Epidermal melanocyte (primary cell): Measurements from ENCODE around the gene ARID5B.

ENCODE experiments used
- DNase-seq: peaks from one replicate; pipeline ENCODE4 v3.0.0; 2011; ENCODE audit warnings: low spot score; ENCODE audit not compliant: insufficient read length

The ARID5B gene

DNA sequence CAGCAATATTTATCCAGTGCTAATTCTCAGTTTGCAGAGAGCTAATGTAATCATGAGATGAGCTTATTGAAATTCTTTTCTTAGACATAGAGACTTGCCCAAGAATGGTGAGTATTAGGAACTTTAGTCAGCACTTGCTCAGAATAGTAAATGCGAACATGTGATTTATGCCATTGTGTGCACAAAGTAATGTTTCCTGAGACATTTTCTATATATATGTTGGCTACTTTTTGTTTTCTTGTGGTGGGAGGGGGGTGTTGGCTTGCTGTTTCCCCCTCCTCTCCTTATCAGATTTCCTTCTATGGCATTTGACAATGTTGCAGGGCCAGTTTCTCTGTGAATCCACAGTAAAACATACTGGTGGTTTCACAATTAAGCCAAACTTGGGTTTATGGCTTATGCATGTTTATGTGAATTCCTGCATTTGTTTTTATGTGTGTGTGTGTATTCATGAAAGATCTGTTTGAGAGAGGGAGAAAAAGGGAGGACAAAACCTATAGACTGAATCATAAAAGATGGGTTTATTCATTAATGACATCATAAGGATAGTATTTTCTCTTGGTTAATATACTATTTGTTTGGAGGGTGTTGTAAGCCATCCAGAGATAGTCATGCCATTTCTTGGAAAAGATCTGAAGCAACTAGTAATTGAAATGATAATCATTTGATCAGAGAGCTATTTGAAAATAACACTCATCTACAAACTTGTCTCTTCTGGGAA is 36.3 kb downstream of the ARID5B start:
- no peak for DNase-seq

DNA sequence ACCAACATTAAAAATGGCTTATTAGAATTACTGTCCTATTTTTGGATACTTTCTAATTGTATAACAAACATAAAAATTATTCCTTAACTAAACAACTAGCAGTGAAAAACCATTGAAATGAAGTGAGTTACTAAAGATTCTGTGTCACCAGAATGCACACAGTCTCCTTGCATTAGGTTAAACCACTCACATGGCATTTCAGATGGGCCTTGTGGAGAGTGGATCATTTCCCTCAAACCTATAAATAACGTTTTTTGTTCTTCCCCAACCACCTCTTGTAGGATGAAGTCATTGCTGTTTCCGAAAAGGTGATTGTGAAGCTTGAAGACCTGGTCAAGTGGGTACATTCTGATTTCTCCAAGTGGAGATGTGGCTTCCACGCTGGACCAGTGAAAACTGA is 38.4 kb downstream of the ARID5B start:
- no peak for DNase-seq

DNA sequence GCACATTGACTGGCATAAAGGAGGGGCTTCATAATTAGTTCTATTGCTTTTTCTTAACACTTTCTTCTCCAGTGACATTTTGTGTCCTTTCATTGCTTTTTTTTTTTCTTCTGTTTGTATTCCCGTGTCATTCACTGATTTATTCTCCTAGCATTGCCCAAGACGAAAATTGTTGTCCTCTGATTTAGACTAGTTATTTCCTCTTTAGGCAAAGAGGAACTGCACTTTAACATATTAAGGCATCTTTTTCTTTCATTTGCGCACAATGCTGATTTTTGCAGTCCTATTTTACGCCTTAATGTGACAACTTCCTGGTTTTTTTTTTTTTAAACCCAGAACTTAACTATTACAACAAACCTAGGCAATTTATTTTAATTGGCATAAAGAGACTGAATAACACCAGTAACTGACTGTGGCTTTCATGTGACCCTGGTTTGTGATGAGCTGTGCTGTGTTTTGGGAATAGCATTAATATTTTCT is 39.7 kb downstream of the ARID5B start:
- DNase-seq: no peak

DNA sequence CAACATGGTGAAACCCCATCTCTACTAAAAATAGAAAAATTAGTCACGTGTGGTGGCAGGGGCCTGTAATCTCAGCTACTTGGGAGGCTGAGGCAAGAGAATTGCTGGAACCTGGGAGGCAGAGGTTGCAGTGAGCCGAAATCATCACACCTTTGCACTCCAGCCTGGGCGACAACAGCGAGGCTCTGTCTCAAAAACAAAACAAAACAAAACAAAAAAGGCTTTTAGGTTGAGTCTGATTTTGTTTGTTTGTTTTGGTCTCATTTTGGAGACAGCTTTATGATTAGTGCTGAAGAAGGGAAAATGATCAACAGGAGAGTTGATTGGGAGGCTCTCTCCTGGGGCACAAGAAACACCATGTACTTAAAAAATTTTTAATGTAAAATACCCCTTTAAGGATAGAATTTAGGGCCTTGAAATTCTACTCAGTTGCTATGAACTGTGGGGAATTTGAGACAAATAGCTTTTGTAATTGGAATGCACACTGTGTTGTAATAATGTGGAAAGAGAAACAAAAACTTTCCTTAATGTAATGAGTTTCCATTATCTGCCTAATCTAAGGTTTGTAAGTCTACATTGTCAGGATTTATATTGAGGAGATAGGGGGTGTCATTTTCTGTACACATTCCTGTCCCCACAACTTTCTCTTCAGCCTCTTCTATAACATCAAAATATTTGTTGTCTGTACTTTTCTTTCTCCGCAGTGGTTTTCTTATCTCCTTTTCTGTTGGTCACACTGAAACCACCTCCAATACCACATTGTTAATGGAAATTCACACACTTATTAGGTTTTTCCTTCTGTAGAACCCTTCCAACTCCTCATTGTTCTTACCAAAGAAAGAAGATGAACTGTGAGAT is 41.3 kb downstream of the ARID5B start:
- no peak for DNase-seq

DNA sequence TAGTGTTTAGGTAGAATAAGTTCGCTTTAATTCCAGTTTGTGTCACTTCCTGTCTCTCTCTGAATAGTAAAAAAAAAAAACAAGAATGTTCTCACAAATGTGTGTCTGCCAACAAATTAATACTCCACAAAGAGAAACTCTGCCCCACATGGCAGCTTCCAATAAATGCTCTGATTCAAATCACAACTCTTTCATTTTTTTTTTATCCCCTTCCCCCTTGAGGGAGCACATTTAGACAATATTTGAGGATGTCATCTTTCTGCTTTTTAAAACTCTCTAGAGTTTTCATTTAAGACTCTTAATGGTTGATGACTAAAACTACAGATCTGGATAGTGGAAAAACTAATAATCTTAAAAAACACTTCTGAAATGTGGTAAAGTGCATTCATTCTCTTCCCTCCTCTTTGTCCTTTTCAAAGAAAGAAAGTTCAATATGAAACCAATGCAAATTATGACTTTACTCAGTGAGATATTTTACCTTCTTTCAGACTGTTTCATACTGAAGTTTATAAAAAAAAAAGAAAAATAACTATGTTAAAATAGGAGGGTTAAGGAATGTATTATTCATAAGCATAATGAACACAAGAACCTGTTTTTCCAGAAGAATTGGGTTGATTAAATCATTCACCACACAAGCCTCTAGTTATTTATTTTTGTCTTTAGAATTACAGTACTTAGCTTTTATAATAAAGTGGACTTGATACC is 42.3 kb downstream of the ARID5B start:
- DNase-seq: peak; percentile 55

DNA sequence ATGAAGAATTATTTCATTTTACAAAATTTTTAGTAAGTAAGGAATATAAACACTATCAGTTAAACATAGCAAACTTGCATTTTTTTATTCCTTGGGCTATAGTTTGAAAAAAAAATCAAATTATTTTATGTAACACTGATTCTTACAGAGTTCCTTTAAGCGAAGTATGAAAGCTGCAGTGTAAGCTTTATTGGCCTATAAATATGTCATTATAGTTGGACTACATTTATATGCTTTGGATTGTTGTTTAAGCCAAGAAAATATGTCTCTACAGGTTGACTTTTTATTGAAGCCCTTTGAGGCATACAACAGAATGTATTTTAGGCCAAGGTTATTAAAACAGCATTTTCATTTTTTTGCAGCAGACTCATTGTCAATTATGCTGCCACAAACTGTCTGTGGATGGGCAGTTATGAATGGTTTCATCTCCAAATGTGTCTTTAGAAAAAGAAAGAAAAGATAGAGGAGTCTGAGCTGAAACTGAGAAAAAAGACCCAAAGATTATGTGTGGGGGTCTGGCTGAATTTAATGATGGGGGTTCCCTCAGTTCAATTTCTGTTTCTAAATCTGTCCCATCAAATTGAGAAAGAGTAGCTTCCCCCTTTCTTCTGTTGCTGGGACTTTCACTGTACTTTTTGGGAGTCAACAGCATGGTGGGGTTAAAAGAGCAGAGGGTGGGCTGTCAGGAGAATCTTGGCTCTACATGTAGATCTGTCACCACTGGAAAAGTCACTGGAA is 43.1 kb downstream of the ARID5B start:
- no peak for DNase-seq

DNA sequence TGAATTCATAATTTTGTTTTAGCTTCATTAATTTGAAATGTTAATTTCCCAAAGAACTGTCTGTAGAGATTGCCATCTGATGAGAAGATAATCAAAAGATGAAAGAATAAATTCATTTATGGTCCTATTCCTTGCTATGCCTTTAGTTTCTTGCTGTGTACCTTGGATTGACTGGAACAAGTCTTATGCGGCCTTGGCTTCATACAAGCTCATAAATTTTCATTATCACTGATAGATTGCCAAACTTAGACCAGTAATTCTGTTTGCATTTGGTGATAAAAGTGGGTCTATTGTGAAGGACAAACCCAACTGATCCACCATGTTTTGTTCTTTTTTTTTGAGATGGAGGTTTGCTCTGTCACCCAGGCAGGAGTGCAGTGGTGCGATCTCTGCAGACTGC is 48.2 kb downstream of the ARID5B start:
- DNase-seq: no peak

DNA sequence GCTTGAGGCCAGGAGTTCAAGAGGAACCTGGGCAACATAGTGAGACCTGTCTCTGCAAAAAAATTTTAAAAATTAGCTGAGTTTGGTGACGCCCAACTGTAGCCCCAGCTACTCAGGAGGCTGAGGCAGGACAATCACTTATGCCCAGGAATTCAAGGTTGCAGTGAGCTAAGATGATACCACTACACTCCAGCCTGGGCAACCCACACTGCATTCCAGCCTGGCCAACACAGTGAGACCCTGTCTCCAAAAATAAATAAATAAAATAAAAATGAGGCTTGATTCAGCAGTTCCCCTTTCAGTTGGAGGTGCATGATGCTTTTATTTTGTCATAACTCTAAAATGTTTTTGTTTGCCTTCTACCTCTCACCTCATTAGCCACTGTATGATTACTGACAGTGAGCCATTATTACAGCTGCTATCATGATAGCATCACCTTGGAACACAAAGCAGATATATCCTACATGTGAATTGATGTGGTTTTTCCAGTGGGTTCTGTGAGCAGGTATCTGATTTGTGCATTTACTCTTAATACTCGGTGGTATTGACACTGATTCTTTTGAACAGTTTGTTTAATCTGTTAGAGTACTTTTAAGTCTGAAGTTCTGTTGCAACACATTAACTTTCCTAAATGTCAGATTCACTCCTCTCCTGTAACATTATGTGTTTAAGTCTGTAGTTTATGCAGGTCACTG is 49.1 kb downstream of the ARID5B start:
- no peak for DNase-seq

DNA sequence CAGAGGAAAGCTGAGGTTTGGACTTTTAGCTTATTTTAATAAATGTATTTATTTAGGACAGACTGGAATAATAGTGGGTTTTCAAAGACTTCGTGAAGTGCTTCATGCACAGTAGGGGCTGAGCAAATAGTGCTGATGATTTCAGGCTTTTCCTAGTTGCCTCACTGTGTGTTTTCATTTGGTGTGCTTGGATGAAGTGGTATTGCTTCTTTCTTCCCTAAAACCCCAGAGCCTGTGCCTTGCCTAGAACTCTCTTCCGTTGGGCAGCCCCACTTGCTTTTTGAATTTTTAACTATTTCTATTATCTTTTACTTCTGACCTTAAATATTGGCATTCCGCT is 49.6 kb downstream of the ARID5B start:
- no peak for DNase-seq

DNA sequence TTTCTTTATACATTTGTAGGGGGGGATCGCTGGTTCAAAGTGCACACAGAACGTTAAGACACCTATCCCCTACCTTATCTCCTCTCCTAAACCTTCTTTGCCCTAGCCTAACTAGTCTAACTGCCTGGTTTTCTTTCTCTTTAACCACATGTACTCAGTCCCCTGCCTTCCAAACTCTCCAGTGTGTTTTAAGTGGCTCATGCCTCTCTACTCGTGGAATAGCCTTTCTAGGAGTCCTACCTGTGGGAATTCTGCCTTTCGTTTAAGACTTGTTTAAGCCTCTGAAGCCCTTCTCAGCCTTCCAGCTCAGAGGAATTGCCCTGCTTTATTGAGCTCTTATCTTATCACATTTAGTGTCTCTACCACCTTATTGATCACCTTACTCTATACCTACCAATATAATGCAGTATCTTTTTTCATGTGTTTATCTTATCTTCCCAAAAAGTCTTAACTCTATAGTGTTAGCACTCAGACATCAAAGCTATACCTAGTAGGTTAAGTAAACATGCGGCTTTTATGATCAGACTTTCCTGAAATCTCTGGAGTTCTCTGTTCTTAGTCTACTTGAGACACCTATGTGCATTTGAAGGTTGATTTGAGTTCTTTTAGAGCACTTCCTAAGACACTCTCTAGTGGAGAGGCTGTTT is 50.7 kb downstream of the ARID5B start:
- no peak for DNase-seq

DNA sequence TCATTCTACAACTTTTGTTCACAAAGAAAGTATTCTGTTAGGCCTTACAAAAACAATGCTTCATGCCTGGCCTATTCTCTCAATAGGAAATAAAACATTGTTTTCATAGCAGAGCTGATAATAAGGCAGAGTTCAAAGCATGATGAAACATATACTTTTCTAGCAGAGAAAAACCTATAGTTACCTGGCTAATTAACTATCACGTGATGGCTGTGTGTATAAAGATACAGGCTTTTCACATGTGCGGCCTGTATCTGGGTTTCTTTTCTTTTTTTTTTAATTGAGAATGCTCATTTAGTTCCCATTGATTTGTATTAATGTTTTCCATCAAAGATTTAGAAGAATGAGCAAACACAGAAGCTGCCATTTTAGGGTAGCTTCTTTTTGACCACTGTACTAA is 51.7 kb downstream of the ARID5B start:
- no peak for DNase-seq

DNA sequence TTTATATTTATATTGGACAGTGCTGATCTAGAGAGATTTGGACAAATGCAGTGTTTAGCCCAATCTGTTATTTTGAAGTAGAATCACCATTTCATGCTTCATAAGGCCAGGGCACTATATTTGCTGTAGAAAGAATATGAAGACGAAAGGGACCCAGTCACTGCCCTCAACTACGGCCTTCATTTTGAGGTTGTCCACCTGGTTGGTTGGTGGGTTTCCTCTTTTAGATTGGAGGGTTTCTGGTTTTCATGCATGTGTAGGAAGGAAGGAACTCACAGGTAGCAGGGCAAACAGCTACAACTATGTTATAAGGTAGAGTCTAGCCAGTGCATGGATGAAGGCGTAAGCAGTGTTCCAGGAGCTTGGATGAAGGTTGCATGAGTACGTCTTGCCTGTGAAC is 56.3 kb downstream of the ARID5B start:
- no peak for DNase-seq

DNA sequence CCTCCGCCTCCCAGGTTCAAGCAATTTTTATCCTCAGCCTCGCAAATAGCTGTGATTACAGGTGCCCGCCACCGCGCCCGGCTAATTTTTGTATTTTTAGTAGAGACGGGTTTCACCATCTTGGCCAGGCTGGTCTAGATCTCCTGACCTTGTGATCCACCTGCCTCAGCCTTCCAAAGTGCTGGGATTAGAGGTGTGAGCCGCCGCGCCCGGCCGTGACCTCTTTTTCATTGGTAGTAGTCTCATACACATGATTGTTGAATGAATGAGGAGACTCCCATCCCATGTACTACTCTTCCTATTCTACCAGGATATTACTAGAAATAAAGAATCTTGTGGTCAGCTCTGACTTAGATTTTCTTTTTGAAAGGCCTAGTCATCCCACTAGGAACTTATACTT is 56.8 kb downstream of the ARID5B start:
- DNase-seq: no peak

DNA sequence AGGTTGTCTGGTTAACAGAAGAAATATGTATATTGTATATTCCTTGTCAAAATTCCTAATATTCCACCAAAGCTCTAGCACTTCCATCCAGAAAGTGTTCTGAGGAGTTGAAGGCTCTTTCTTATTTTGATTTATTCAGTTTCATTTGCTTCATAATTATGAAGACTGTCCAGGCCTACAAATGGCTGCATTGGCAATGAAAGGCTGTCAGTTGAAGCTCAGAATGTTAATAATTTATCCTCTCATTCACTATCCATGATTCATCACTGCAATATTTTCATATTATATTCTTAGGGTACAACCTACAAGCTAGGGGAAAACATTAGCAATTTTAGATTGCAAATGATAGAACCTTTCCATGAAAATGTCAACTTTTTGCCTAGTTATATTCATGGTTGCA is 57.3 kb downstream of the ARID5B start:
- DNase-seq: no peak

DNA sequence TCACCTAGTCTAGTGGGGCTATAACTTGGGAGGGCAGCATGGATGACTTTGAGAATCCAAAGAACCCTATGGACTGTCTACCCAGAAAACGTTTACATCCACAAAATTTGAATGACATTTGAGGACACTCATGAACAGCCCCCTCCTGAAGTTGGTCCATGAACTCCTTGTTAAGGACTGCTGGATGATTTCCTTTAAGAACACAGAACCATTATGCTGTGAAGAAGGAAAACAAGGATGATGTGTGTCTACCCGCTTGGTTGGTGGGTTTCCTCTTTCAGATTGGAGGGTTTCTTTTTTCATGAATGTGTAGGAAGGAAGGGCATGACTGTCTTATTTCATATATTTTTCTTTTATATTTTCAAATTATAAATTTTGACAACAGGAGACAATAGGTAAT is 58.3 kb downstream of the ARID5B start:
- no peak for DNase-seq

DNA sequence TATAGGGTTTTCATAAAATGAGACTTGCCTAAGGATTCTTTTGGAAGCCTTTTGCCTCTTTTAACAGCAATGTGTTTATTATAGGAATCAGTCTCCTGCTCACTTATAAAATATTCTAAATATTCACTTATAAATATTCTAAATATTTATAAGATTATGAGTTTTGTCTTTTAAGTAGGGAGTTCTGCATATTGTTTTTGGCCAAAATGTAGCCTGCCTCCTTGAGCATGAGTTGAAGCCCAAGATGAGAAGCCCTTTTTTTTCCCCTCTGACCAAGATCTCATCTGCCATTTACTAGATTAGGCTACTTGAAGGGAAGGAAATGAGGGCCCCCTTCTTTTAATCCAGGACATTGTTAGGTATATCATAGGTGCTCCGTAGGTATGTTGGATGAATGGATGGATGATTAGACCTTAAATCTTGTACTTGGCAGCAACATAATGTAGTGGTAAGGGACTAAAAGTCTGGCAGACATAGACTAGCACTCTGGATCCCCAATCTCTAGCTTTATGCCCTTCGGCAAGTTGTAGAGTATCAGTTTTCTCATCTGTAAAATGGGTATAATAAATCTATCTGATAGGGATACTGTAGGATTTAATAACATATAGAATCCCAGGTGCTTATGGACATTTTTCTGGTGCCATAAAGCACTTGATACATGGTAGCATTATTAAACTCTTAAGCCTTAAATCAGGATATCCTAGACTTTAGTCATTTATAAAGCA is 59.1 kb downstream of the ARID5B start:
- DNase-seq: no peak

DNA sequence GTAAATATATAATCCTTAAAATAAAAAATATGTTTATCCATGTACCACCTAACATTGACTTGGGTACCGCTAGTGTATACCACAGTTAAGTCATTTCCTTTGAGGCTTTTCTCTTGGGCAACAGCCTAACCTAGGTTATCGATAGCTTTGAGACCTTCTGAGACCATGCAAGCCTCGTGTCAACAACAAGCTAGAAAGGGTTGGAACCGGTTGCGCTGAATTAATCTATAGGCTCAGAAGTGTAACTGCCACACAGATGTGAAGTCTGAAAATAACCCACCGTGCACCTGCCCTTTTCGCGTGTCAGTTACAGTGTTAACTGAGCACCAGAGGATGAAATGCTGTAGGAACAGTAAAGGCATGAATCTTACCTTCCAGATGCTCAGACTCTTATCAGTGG is 59.8 kb downstream of the ARID5B start:
- no peak for DNase-seq

DNA sequence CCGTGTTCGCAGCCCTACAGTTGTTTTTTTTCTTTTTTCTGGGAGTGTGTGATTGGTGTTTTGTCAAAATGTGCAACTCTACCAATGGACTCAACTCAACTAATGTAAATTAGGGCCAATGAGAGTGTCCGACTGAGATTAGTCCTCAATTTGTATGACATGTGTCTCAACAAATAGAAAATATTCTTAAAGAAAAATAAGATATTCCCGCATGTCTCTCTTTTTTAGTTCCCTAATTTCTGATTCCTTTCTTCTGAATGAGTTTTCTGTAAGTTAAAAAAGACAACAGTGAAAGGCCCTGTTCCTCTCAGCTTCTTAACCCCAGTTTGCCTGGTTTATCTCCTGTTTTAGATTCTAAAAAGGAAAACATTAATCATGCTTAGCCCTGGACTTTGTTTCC is 61.5 kb downstream of the ARID5B start:
- no peak for DNase-seq

DNA sequence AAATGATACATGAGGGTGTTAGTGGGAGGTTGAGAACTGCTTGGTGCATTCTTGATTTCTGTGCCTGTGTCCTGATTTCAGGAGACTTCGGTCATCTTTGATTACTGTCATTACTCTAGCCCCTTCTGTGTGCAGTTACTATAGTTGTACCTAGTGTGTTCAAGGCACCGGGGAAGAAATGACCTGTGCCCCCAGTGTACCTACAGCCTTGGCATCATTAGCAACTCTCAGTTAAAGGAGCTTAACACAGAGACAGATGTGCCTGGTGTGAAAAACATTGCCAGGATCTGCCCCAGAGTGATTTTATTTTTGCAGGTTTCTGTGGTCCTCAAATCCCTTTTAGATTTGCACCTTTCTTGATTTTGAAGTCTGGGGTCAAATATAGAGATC is 62.2 kb downstream of the ARID5B start:
- DNase-seq: no peak
